Diencephalon (tissue), 1 donor: ENCODE measurements around the gene FBXO42. TPM values are rescaled to one million over a fixed set of nuclear protein-coding genes. Genes with fewer than 3 reads are reported as not detected.

Source experiments
- small RNA-seq: library from RNA; depleted of rRNA; stranded (forward); fragments of <200 nt; gene quantifications from one replicate; pipeline ENCODE3, GENCODE V24; 2014
- total RNA-seq: library from RNA; depleted of rRNA; stranded (reverse); fragments of >200 nt; gene quantifications from one replicate; pipeline ENCODE4 v1.2.3, GENCODE V29; 2014

FBXO42 gene
- 31.4 TPM for total RNA-seq

DNA sequence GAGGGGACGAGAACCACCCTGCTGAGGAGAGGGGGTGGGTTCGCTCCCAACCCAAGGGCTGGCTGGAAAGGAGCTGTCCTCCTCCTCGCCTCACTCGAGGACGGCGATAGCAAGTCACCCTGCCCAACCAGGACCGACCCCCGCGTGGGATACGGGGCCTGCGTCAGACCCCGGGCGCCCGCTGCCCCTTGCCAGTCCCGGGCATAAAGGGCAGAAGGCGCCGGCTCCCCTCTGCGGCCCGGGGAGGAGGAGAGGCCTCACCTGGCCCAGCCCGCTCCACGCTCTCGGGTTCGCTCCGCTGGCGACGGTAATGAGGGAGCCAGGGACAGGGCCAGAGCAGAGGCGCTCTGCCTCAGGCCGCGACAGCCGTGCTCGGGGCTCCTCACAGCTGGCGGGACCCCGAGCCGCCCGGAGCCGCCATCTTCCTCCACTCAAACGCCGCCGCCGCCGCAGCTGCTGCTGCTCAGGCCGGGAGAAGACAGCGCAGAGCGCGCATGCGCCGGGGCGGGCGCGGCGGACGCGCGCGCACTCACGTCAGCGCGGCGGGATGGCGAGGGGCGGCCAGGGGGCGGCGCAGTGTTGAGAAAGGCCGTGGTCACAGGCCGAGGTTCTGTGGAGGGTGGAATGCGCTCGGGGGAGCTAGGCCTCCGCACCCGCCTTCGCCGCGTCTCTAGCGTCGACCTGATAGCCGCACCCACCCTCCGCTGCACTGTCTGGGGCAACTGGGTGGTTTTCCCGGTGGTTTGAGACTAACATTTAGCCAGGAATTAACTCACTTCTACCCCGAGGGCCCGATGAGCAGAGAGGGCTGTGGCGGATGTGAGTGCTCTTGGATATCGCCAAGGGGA is at the start of gene FBXO42:
FBXO42 (minus strand) TSS at position 487 of the 848 bp plus-strand sequence. CDS start 37,062 bp downstream, outside the sequence.

DNA sequence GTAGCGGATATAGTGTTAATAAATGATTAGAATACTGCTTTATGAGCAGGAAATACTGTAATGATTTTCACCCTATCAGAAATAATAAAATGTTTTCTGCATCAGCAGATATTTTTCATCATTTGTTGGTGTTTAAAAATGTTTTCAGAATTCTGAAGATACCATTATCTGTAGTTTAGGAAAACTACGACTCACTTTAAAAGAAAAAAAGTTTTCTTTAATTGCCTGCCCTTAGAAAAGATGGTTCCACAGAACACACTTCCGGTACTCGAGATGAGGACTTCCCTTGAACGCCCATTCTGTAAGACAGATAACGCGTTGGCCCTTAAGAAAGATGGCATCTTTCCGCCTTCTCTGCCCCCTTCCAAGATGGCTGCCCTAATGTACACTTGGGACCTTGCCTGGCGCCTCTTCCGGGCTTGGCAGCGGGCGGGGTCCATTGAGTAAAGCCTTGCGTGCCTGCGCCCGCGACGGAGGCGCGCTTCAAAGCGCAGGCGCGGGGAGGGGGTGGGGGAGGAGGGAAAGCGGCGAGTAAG is 14.5 kb upstream of the FBXO42 start, which contains the start of gene SZRD1:
SZRD1 (plus strand) TSS at position 521 of the 536 bp plus-strand sequence. CDS start 16 bp downstream, outside the sequence.

GRCh38 chr1:16236511-16237342 is 115.6 kb downstream of the FBXO42 start, which contains the start of gene CPLANE2:
Gene CPLANE2 (minus strand): TSS chr1:16237183. CDS start chr1:16236742, 441 bp downstream.

DNA sequence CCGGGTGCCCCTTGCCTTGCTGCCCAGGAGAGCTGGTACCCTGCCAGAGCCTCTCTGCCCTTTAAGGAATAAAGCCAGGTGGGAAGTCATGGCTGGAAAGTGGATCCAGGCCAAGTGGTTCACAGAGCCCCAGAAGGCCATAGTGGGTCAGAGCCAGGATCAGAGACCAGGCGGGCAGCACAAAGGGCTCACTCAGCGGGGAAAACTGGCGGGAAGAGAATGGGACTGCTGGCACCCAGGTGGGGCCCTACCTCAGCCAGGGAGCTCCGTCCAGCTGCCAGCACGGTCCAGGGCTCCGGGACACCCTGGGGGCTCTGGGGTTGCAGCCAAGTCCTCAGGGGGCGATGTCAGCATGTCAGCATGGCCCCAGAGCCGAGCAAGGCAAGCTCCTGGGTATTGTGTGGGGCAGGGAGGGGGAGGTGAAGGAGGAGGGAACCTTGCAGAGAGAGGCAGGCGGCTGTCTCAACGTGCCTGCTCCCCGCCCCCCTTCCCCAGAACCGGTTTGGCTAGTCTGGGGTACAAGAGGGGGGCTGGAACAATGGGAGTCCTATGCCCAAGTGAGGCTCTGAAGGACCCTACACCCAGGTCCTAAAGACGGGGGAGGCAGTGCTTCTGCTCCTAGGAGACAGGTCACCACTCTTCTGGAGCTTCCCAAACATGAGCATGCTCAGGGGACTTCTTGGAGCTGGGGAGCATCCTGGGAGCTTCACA is 139.9 kb downstream of the FBXO42 start, which contains the start of gene ARHGEF19:
ARHGEF19 (minus strand) TSS at position 402 of the 711 bp plus-strand sequence. CDS start 3,598 bp downstream, outside the sequence.

Small RNAs within 50 kb of the gene (small RNA-seq; reads per million reads assigned to genes)
- not detected for gene MT1XP1

Other genes with a start within 250 kb of the FBXO42 start
- 2.5 TPM for gene EPHA2, start 196.4 kb downstream of the FBXO42 start, total RNA-seq
- 1.6 TPM for gene ARHGEF19, start 139.8 kb downstream of the FBXO42 start, total RNA-seq
- gene CPLANE2, start 115.3 kb downstream of the FBXO42 start, total RNA-seq: 37.4 TPM
- gene SZRD1, start 14.8 kb upstream of the FBXO42 start, total RNA-seq: 11.3 TPM
- gene SPATA21, start 84.9 kb upstream of the FBXO42 start, total RNA-seq: not detected
- 27.5 TPM for gene NECAP2, start 88.2 kb upstream of the FBXO42 start, total RNA-seq
- under 0.01 TPM for gene RNU1-1, start 161.8 kb upstream of the FBXO42 start, total RNA-seq